ENCODE results near the gene ST6GALNAC3.

GRCh38 chr1:76474922-76475321 lies 400.4 kb downstream of the ST6GALNAC3 start:
- TF ChIP-seq, protein P1, sequence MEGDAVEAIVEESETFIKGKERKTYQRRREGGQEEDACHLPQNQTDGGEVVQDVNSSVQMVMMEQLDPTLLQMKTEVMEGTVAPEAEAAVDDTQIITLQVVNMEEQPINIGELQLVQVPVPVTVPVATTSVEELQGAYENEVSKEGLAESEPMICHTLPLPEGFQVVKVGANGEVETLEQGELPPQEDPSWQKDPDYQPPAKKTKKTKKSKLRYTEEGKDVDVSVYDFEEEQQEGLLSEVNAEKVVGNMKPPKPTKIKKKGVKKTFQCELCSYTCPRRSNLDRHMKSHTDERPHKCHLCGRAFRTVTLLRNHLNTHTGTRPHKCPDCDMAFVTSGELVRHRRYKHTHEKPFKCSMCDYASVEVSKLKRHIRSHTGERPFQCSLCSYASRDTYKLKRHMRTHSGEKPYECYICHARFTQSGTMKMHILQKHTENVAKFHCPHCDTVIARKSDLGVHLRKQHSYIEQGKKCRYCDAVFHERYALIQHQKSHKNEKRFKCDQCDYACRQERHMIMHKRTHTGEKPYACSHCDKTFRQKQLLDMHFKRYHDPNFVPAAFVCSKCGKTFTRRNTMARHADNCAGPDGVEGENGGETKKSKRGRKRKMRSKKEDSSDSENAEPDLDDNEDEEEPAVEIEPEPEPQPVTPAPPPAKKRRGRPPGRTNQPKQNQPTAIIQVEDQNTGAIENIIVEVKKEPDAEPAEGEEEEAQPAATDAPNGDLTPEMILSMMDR (IDR thresholded peaks at IDR 0.05), result no peak
- no peak for TF ChIP-seq POLR2A (IDR thresholded peaks at IDR 0.05)

Data from testis (tissue), 2 donors.